ENCODE measurements around the gene LHFPL6.

DNA sequence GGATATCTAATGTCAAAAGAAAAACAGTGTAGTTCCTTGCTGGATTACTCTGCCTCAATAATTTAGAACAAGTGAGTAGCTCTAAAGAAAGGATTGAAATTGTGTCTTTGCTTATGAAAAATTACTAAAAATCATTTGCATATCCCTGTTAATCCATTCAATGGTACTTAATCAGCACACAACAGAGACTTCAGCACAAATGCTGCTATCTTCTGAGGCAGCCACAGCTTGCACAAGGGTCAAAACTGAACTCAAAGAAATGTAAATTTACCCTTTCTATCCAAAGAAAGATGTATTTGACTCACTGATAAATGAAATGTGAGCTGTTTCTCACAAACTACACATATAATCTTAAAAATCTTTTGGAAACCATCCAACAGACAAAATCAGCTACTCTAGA is 116.2 kb downstream of the LHFPL6 start:
- TF ChIP-seq BHLHE40 (IDR thresholded peaks at IDR 0.05; ENCODE audit: borderline replicate concordance) = no peak
- no peak for TF ChIP-seq ELF4 (IDR thresholded peaks at IDR 0.05)
- no peak for TF ChIP-seq SUZ12 (IDR thresholded peaks at IDR 0.05)
- TF ChIP-seq FOXA1 (IDR thresholded peaks at IDR 0.05) = no peak
- TF ChIP-seq NFRKB (IDR thresholded peaks at IDR 0.05) = no peak
- TF ChIP-seq, protein P1, sequence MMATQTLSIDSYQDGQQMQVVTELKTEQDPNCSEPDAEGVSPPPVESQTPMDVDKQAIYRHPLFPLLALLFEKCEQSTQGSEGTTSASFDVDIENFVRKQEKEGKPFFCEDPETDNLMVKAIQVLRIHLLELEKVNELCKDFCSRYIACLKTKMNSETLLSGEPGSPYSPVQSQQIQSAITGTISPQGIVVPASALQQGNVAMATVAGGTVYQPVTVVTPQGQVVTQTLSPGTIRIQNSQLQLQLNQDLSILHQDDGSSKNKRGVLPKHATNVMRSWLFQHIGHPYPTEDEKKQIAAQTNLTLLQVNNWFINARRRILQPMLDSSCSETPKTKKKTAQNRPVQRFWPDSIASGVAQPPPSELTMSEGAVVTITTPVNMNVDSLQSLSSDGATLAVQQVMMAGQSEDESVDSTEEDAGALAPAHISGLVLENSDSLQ (IDR thresholded peaks at IDR 0.05) = no peak

All from HEK293T (cell line).